NCI-H526 (cell line): Measurements from ENCODE around the gene GALNT9.
"Not testable (repeated sequence)": the region's sequence is repeated elsewhere in the genome, so short reads cannot be mapped to it uniquely, and the experiment has no call there.

Source experiments
- DNase-seq, 2 experiments: peaks; one replicate each; lab custom pipeline; 2025; lab: John Stamatoyannopoulos, UW

Gene GALNT9

DNA sequence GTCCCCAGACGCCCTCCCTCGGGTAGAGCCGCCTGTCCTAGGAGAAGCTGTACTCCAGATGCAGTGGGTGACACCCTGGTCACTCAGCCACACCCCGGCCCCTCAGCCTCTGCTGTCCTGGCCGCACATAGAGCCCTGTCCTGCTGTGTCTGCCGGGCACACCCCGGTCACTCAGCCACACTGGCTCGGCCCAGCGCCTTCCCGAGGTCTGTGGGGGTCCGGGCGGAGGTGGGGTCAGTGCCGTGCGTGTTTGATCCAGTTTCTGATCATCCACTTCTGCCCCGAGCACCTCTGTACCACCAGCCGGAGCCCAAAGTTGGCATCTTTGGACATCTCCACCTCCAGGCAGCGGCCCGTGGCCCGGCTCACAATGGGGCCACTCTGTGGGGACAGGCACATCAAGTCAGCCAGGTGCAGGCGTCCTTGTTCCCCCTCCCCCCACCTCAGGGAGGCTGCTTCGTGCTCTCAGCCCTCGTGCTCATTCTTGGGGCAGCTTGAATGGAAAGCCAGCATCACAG, 132.5 kb downstream of the GALNT9 start:
- DNase-seq: no peak

DNA sequence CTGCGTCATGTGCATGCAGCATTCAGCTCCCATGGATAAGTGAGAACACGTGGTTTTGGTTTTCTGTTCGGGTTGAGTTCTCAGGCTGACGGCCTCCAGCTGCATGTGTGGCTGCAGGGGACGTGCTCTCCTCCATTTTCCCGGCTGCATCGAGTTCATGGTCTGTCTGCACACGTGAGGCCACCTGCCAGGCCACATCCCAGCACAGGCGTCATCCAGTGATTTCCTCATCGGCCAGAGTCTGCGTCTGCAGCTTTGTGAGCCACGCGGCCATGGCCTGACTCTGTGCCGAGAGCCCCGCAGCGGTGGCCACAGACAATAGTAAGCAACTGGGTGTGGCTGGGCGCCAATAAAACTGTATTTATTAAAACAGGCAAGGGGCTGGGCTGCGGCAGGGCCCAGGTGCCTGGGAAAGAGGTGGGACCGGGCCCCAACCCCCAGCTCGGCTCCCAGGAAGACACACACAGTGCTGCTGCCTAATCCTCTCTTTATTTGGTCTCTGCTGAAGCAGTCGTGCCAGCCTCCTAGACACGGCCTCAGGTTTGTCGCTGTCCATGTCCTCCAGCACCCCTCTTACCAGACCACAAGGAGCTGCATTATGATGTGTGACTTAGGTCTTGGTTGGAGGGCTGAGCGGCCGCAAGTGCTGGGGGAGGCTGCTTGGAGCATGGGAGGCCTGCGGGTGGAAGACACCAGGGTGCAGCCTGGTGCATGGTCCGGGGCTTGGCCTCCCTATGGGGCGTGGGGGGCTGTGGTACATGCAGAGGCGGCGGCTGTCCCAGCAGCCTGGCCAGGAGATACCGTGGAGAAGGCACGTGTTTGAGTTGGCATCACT, 133.1 kb downstream of the GALNT9 start:
- peak in 1 of 2 experiments; percentile 62 for DNase-seq

DNA sequence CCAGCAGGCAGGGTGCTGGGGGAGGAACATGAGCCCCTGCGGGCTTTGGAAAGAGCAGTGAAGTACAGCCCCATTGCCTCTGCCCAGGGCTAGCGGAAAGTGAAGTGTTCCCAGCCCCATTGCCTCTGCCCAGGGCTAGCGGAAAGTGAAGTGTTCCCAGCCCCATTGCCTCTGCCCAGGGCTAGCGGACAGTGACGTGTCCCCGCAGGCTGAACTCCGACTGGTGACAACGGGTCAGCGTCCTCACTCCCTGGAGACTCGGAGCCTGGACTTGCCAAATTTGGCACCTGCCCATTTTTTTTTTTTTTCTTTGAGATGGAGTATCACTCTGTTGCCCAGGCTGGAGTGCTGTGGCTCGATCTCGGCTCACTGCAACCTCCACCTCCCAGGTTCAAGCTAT, 134.1 kb downstream of the GALNT9 start:
- DNase-seq: not testable (repeated sequence)

DNA sequence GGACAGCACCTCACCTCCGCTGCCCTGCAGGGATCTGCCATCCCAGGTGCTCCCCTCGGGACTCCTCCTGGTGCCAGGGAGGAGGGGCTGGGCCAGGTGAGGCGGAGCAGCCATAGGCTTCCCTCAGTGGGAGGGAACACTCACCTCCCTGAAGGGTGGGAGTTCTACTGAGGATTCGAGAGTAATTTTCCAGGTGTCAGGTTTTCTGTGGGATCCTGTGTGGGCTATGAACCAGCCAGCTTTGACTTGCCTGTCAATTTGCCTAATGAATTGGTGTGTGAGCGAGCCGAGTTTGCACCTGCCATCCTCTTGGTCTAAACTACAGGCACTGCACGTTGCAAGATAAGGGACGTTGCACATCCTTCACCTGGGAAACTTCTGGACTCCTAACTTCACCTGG, 134.8 kb downstream of the GALNT9 start:
- peak; percentile 17 to 67 for DNase-seq

DNA sequence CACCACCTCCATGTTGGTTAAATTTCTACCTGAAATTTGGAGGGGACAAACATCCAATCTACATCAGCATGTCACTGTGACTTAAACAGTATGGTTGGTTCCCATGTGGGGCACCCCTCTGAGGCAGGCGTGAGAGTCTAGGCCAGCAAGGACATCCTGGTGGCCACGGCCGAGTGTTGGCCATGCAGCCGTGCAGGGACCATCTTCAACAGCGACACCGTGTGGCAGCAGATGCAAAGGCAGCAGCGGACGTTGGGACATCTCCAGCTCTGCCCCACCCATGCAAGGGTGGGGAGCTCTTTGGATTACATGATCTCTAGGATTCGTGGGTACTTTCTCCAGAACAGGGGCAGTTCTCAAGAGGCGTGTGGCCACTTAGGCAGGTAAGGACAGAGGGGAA, 135.3 kb downstream of the GALNT9 start:
- no peak for DNase-seq

DNA sequence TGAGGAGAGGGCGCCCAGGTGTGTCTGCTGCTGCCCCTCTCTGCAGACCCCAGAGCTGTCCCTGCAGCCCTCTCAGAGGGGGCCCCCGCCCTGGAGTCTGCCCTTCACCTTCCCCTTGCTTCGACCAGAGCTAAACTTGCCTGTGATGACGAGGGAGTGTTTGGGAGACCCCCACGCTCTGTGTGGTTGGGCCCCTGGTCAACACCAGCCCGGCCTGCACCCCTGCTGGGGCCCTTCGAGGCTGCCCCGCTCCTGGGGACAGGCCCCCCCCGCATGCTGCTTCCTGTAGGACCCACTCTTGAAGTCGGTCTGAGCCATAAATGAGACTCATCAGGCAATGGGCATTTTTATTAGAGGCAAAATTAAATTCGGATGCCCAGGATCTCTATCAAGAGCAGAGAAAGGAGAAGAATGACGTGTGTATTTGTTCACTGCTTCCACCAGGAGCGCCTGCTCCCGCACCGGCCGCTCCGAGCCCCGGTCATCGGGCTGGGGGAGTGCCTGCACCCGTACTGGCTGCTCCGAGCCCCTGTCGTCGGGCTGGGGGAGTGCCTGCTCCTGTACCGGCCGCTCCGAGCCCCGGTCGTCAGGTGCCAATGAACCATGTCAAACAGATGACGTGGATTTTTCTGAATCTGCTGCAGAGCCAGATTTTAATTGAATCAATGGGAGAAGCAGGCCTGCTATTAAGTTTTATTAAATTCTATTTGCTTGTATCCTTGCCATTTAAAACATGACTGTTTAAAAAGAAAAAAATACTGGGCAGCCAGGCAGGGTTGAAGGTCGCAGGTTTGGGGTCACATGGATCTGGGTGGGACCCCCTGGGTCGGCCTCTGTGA, 137.5 kb downstream of the GALNT9 start:
- peak in 1 of 2 experiments; percentile 38 for DNase-seq

DNA sequence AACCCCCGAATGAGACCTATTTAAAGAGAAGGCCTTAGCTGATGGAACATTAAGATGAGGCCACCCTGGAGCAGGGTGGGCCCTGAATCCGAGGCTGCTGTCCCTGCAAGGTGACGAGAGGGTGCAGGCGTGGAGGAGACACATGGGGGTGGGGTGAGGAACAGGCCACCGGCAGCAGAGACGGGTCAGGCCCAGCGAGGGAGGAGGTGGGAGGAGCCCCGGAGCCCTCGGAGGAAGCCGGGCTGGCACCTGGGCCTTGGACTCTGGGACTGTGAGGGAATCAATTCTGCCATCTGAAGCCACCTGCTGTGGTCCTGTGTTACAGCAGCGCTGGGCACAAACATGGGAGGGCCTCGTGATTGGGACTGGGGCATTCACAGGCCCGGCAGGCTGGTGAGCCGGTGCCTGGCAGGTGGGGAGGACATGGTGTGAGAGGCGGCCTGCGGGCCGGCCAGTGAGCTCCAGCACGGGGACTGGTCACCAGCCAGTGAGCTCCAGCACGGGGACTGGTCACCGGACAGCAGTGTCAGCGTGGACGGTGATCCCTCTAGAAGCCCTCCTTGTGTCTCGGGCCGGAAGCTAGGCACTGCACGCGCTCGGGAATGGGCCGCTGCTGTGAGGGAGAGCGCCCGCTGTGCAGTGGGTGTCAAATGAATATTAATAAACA, 138.4 kb downstream of the GALNT9 start:
- no peak for DNase-seq

DNA sequence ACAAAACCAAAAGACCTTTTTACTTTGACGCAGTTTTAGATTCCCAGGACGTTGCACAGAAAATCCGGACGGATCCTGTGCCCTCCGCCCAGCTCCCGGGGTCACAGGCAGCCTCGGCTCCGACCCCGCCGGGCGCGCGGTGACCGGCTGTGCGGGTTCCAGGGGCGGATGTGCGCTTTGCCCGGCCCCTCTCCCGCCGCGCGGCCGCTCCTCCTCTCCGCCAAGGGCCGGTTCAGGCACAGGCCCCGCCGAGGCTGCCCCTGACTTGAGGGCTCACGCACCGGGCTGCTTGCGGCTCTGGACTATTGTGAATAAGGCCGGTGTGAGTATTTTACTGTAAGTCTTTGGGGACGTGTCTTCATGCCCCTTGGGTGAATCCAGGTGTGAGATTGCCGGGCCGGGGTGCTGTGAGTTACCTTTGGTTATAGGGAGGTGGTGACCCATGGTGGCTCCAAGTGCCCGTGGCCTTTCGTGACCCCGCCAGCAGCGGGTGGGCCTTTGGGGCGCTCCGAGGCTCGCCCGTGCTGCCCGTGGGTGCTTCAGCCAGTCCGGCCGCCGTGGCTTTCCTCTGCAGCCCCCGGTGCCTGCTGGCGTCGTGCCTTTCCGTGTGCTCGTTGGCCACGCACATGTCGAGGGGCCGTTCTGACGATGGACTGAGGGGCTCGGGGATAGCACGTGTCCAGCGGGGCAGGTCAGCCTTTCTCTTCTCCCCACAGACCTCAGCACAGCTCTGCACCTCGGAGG, 139.2 kb downstream of the GALNT9 start:
- DNase-seq: peak in 1 of 2 experiments; percentile 38

DNA sequence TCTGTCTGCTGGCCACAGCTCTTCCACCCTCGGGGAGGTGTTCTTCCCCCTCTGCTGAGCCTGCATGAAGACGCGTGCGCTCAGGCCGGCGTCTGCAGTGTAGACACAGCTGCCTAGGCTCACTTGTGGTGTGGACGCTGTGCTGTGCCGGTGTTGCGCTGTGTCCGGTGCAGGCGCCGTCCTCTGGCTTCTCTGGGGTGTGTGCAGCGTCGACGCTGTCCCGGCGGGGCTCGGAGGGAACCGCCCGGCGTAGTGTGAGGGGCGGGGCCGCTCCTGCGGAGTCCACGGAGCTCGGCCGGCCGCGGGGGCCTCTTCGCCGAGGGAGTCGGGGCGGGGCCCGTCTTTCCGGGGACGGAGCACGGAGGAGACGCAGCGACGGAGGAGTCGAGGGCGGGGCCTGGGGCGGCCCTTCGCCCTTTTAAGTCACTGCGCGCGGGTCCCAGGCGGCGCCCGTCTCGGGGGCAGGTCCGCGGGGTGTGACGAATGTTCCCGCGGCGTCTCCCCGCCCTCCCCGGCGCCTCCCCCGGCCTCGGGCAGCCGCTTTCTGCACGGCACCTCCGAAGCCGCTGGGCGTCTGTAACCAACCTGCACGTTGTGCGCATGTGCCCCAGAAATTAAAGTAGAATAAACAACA, 139.9 kb downstream of the GALNT9 start:
- DNase-seq: peak in 1 of 2 experiments; percentile 73

DNA sequence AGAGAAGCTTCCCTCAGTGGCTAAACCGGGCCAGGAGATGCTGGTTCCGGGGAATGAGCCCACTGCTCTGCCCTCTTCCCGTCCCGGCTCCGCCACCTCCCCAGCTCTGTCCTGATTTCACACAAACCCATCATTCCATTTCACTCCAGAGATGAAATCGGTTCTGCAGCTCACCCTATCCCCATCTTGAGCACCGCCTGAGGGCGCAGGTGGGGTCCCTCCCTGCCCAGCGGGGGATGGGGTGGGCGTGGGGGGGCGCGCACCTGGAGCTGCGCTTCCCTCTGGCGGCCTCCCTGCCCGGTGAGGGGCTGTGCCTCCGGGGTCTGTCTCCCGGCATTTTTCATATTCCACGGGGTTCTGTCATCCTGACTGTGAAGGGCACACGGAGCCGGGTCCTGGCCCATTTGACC, 140.5 kb downstream of the GALNT9 start:
- DNase-seq: no peak

DNA sequence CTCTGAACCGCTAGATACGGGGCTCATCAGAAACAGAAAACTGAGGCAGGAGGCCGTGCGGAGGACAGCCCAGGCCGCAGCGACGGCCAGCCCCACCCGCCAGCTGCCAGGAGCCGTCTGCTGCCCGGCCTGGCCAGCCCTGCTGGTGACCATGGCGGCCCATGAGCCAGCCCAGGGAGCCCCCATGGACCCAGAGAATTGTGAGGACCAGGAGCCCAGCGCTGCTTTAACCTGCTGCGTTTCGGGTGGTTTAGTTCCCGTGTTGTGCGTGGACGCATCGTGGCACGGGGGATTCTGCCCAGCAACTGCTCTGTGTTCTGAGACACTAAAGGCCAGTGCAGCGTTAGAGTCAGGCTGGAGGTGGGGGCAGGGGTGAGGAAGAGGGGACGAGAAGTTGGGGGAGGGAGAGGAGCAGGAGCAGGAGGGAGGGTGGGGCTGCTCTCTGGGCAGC, 140.9 kb downstream of the GALNT9 start:
- no peak for DNase-seq

DNA sequence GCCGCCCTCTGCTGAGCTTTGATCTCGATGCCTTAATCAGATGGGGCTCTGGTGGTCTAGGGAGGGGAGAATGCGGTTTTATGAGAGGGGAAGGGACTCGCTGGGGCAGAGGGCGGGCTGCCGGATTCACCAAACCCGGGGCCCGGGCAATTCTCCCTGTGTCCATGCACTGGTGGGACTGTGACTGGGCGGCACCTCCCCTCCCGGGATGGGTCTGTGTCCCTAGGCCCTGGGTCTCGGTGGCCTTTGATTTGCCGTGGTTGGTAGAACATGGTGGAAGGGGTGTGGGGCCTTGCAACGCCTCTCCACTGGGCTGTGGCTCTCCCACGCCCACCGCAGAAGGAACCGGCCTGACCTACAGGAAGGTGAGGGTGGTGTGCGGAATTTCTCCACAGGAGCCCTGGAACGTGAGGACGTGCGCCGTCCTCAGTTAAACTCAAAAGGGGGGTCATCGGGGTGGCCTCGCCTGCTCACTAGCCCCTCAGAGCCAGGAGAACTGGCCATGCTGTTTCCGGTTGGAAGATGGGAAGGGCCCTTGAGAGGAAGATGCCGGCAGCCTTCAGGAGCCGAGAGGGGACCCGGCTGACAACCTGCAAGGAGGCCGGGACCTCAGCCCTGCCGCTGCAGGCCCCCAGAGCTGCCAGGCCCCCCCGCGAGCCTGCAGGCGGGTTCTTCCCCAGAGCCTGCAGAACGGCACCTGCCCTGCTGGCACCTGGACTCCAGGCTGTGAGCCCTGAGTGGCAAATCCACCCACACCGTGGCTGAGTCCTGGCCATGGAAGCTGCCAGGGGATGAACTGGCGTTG, 141.5 kb downstream of the GALNT9 start:
- DNase-seq: no peak

DNA sequence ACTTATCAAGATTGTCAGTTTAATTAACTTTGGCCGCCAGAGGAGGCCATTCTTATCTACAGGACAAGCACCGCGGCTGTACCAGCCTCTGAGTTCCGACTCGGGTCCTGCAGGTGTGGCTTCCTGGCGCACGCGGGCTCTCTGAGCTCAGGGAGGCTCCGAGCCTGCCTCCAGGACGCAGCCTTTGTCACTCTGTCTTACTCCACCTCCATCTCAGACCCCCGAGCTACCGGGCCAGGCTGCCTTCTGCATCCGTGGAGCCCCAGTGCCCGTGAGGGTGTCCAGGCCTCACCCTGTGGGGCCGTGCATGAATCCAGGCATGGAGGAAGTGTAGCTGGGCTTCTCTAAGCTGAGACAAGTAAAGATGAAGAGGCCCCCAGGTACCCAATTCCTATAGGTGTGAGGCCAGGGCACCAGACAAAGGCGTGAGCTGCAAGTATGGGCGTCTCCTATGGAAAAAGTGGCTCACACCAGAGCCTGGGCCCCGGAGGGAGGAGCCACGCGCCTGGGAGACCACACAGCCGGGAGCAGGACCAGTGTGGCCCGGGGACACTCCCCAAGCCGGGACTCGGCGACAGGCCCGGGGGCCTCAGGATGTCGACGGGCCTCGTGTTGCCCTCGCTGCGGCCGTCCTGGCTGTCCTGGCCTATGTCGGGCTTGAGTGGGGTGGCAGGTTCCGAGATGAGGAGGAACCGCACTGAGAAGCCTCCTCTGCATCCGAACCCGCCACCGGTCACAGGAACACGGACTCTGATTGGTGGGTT, 142.3 kb downstream of the GALNT9 start:
- DNase-seq: peak in 1 of 2 experiments; percentile 36

DNA sequence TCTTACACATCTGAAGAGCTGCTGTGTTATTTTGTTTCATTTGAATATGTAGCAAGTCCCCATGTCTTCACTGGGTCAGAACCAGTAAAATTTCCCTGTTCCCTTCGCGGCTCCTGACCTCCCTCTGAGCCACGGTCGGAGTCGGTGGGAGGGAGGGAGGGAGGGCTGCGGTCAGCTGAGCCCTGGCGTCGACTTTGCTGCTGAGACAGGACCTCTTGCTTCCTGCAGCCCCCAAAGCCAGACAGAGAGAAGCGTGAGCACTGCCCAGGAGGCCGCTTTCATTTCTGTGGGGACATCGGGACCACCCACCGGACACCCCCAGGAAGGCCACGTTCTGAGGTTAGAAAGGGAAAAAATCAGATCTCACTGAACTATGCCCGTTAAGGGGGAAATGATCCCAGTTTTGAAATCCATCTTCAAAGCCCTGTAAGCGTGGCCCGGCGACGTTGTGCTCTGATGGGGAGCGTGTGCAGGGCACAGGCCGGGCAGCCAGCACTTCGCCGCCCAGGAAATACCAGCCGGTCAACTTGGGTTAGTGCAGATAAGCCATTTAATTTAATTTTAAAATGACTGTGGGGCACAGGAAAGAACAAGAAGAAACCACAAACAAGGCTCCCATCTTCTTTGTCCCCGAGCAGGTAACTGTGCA, 143.1 kb downstream of the GALNT9 start:
- DNase-seq: no peak

DNA sequence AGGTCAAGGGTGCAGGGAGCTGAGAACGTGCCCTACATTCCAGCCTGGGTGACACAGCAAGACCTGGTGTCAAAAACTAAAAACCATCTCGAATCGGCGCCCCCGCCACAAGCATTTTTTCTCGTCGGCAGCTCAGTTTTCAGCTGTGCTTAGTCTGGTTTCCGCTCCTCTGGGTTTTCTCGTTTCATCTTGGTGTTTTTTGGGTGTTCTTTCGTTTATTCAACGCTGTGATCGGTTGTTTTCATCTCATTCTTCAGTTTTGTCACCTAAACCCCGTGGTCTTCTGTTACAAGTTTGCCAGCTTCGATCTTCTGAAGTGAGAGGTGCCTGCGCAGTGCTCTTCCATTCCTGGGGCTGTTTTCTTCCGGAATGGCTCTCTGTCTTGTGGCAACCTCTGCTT, 143.7 kb downstream of the GALNT9 start:
- DNase-seq: no peak

DNA sequence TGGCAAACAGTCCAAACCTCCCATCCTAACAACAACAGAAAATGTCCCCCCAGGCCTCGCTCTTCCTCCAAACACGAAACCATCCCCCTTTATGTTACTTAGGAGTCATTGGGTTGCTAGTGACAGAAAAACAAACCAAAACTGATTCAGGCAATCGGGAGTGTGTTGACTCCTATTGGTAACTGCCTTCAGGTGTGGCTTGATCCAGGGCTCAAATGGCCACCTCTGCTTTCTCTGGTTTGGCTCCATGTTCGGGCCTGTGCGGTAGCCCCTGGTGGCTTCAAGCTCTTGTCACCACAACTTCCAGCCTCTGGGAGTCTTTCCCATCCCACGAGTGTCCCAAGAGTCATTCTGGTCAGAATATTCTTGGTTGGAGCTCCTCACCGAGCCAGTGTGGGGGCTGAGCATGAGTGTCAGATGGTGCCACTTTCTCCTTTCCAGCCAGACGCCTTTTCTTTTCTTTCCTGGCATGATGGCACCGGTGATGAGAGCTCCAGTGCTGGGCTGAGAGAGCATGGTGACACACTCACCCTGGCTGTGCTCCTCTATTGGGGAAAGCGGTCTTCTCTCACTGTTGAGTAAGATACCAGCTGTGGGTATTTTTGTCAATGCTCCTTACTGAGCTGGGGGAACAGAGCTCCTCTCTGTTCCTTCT, 146.6 kb downstream of the GALNT9 start:
- no peak for DNase-seq

DNA sequence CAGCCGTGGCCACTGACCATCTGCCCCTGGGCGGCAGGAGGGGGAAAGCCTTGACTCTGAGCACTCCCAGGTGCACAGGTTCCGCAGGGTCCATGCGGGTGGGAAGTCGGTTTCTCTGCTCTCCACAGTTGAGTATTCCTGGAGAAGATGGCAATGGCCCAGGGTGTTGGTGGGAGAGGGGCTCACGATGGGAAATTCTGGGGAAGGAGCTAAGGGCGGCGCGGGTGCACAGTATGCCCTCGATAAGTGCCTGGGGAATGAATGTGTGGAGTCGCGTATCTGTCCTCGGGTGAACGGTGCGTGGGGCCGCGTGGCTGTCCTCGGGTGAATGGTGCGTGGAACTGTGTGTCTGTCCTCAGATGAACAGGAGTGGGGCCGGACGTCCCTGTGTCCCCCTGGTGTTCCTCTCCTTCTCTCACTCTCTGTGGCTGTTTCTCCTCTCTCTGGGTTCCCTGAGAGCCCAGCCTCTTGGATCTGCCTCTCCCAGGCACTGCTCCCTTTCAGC, 147.1 kb downstream of the GALNT9 start:
- no peak for DNase-seq

DNA sequence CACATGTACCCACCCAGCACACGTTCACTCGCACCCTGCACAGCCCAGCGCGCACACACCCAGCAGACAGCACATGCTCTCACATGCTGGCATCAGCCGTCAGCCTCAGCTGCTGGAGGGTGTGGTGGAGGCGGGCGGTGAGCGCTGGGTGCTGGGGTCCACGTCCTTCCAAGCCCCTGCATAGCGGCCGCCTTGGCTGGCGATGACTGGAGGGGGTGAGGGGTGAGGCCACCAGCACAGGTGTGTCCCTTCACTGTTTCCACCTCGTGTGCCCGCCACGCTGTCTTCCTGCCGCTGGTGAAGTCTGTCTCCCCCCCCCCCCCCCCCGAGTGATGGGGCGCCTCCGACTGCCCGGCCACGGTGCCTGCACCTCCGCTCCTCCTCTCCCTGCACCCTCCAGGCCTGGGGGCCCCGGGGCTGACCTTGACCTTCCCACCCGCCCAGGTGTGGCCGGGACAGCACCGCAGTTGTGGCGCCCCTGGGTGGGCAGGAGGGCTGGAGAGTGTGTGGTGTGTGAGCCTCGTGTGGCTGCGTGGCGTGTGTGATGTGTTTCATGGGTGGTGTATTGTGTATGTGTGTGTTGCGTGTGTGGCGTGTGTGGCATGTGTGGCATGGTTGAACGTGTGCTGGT, 147.7 kb downstream of the GALNT9 start:
- DNase-seq: no peak
